ENCODE results near the gene RRAGC. TPM values are rescaled to one million over a fixed set of nuclear protein-coding genes. Genes with fewer than 3 reads are reported as not detected.

RRAGC gene
- total and polyA plus RNA-seq, 9 donors: 11.4 to 37.5 (median 24.2) TPM

DNA sequence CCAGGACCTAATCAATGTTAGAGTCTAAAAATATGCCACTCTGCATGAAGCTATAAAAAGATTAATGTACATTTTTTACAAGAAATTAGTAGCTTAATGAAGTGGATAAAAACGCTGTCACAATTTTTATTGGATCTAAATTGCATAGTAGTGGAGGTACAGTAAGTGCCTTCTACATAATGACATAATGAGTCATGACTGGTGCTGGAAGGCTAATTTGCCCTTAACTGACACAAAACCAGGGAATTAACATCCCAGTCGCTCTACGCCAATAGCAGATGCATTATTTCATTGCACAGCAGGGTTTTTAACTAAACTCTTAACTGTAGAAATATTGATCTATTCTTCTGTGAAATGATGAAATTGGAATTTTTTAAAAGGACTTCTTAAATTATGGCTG is 33.3 kb downstream of the RRAGC start:
- intact Hi-C loops (cut with DNase I): no loop called here
- H3K4me3 ChIP-seq: no peak overlapping the region
- H3K27me3 ChIP-seq: no peaks in the 10 kb centered on the region
- H3K36me3 ChIP-seq: no peaks in the 10 kb centered on the region
- WGBS, 3 donors: 66 to 70% (median 68%) methylated on average over 3 of the region's 3 CpGs
- H3K27ac ChIP-seq: no peak overlapping the region
- TF ChIP-seq POLR2A (IDR thresholded peaks at IDR 0.05) (no peak), EP300 (IDR thresholded peaks at IDR 0.05) (no peak)
- TF ChIP-seq, protein P1, sequence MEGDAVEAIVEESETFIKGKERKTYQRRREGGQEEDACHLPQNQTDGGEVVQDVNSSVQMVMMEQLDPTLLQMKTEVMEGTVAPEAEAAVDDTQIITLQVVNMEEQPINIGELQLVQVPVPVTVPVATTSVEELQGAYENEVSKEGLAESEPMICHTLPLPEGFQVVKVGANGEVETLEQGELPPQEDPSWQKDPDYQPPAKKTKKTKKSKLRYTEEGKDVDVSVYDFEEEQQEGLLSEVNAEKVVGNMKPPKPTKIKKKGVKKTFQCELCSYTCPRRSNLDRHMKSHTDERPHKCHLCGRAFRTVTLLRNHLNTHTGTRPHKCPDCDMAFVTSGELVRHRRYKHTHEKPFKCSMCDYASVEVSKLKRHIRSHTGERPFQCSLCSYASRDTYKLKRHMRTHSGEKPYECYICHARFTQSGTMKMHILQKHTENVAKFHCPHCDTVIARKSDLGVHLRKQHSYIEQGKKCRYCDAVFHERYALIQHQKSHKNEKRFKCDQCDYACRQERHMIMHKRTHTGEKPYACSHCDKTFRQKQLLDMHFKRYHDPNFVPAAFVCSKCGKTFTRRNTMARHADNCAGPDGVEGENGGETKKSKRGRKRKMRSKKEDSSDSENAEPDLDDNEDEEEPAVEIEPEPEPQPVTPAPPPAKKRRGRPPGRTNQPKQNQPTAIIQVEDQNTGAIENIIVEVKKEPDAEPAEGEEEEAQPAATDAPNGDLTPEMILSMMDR (IDR thresholded peaks at IDR 0.05): no peak
- no peaks in the 10 kb centered on the region for H3K9me3 ChIP-seq
- DNase-seq: no peak
- H3K4me1 ChIP-seq (ENCODE audit: insufficient read depth): no peaks in the 10 kb centered on the region

- no peak overlapping the region for H3K4me3 ChIP-seq
- no peaks in the 10 kb centered on the region for H3K4me1 ChIP-seq (ENCODE audit: insufficient read depth)
- intact Hi-C loops (cut with DNase I): no loop called here
- no peaks in the 10 kb centered on the region for H3K36me3 ChIP-seq
- DNase-seq: no peak
- no peak for TF ChIP-seq POLR2A (IDR thresholded peaks at IDR 0.05)
- TF ChIP-seq, protein P1 (IDR thresholded peaks at IDR 0.05): no peak
- TF ChIP-seq EP300 (IDR thresholded peaks at IDR 0.05): no peak
- H3K27ac ChIP-seq: no peak overlapping the region
- 53 to 57% (median 55%) methylated on average over 1 of the region's 1 CpG for WGBS, 3 donors
- no peaks in the 10 kb centered on the region for H3K9me3 ChIP-seq
- no peaks in the 10 kb centered on the region for H3K27me3 ChIP-seq
These were observed 38.7 kb downstream of the RRAGC start for GRCh38 chr1:38820860-38821259.

DNA sequence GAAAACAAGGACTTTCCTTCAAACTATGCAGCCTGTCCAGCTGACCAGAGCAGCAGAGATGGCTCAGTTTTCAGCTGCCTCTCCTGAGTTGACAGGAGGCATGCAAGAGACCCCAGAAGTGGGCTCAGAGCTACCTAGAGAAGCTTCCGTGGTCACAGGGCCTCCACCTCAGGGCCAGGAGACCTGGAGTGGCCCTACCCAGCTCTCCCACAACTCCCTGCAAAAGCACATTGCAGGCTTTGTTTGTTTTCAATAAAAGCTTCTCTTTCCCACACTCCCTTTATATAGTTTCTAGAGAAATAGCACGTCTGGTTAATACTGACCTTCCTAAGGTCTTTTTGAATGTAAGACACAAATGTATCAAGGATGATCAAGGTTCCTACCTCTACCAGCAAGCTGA is 40.1 kb downstream of the RRAGC start:
- Histone ChIP-seq H3K27ac (no peak overlapping the region), H3K36me3 (no peaks in the 10 kb centered on the region), H3K27me3 (no peaks in the 10 kb centered on the region), H3K9me3 (no peaks in the 10 kb centered on the region), H3K4me3 (no peak overlapping the region), H3K4me1 (ENCODE audit: insufficient read depth) (no peaks in the 10 kb centered on the region)
- no peak for DNase-seq
- TF ChIP-seq EP300 (IDR thresholded peaks at IDR 0.05) (no peak), POLR2A (IDR thresholded peaks at IDR 0.05) (no peak)
- TF ChIP-seq, protein P1 (IDR thresholded peaks at IDR 0.05): no peak
- 43 to 55% (median 52%) methylated on average over 2 of the region's 2 CpGs for WGBS, 3 donors
- intact Hi-C loops (cut with DNase I): no loop called here

- Histone ChIP-seq H3K27ac (no peak overlapping the region), H3K9me3 (peaks cover 0 to 1% of the 10 kb centered on the region in 2 donors), H3K4me1 (ENCODE audit: insufficient read depth) (no peaks in the 10 kb centered on the region), H3K4me3 (no peak overlapping the region), H3K27me3 (no peaks in the 10 kb centered on the region), H3K36me3 (no peaks in the 10 kb centered on the region)
- WGBS, 3 donors: 21 to 31% (median 29%) methylated on average over 10 of the region's 10 CpGs
- TF ChIP-seq, protein P1 (IDR thresholded peaks at IDR 0.05): no peak
- TF ChIP-seq EP300 (IDR thresholded peaks at IDR 0.05) (no peak), POLR2A (IDR thresholded peaks at IDR 0.05) (no peak)
- no peak for DNase-seq
- intact Hi-C loops (cut with DNase I): no loop called here
These were observed 40.5 kb downstream of the RRAGC start for GRCh38 chr1:38819040-38819439.
